Measurements from ENCODE around the gene KLHL18. TPM values are rescaled to one million over a fixed set of nuclear protein-coding genes. Genes with fewer than 3 reads are reported as not detected.
"Not testable (repeated sequence)": the region's sequence is repeated elsewhere in the genome, so short reads cannot be mapped to it uniquely, and the experiment has no call there.

The KLHL18 gene
- total RNA-seq, 1 donor from 2014 or later = 30.2 TPM

DNA sequence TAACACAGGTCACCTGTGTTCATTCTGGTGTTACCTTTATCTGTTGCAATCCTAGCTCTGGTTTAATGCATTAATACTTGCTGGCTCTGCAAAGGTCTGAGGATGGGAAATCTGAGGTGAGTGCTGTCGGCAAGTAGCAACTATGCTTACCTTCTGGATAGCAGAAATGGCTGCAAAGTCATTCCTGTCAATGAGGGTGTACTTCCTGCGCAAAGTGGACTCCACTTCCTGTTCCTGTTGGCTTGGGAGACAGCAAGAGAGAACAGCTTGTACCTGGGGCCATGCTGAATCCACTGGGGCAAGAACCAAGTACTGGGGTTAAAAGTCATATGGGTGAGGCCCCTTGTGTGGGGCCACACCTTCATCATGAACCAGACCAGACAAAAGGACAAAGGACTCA lies 37.5 kb upstream of the KLHL18 start:
- TF ChIP-seq, protein P1, sequence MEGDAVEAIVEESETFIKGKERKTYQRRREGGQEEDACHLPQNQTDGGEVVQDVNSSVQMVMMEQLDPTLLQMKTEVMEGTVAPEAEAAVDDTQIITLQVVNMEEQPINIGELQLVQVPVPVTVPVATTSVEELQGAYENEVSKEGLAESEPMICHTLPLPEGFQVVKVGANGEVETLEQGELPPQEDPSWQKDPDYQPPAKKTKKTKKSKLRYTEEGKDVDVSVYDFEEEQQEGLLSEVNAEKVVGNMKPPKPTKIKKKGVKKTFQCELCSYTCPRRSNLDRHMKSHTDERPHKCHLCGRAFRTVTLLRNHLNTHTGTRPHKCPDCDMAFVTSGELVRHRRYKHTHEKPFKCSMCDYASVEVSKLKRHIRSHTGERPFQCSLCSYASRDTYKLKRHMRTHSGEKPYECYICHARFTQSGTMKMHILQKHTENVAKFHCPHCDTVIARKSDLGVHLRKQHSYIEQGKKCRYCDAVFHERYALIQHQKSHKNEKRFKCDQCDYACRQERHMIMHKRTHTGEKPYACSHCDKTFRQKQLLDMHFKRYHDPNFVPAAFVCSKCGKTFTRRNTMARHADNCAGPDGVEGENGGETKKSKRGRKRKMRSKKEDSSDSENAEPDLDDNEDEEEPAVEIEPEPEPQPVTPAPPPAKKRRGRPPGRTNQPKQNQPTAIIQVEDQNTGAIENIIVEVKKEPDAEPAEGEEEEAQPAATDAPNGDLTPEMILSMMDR (IDR thresholded peaks at IDR 0.05) = no peak
- Histone ChIP-seq H3K4me3 (no peak overlapping the region), H3K4me1 (no peaks in the 10 kb centered on the region), H3K36me3 (no peaks in the 10 kb centered on the region), H3K27me3 (ENCODE audit: low read depth) (no peaks in the 10 kb centered on the region), H3K9me3 (no peaks in the 10 kb centered on the region), H3K27ac (no peak overlapping the region)
- DNase-seq = peak; percentile 7
- intact Hi-C loops (cut with DNase I) = no loop called here
- ATAC-seq = no peak

DNA sequence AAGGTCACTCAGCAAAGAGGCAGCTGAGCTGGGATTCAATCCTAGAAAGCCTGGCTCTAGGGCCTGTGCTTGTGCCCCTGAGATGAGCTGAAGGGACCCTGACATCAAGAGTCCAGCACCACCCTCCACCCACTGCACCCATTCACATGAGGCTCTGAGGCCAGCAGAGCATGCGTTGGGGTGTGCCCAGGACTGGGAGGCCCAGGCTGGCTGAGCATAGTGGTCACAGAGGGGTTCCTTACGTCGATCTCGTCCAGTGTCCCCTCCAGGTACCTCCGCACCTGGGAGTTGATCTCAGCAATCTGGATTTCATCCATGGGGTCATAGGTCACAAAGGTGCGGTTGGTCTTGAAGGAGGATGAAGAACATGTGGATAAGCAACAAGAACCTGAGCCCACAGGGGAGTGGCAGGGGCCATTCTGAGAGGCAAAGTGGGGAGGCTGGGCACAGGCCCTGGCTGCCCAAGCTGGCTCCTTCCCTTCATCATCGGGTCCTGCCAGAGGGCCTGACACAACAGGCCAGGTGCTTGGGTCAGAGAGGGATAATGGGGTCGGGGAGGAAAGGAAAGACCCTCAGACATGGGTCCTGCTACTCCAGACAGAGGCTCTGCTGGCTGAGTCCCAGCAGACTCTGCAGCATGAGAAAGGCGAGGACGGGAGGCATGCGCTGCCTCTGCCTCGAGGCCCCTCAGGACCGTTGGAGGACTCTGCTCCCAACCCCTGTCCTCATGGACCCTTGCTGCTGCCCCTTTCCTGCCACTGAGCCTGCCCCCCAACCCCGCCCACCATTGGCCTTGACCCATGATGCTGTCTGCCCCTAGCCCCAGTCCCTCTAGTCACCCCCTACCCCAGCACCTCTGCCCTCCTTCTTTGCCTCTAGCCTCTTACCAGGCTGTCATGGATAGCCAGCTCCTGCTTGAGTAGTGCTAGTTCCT lies 35.3 kb upstream of the KLHL18 start:
- H3K9me3 ChIP-seq = no peaks in the 10 kb centered on the region
- TF ChIP-seq, protein P1 (IDR thresholded peaks at IDR 0.05) = no peak
- H3K4me3 ChIP-seq = no peak overlapping the region
- peak; percentile 14 for DNase-seq
- H3K27me3 ChIP-seq (ENCODE audit: low read depth) = no peaks in the 10 kb centered on the region
- H3K36me3 ChIP-seq = no peaks in the 10 kb centered on the region
- no peaks in the 10 kb centered on the region for H3K4me1 ChIP-seq
- H3K27ac ChIP-seq = no peak overlapping the region
- intact Hi-C loops (cut with DNase I) = no loop called here
- ATAC-seq = no peak

DNA sequence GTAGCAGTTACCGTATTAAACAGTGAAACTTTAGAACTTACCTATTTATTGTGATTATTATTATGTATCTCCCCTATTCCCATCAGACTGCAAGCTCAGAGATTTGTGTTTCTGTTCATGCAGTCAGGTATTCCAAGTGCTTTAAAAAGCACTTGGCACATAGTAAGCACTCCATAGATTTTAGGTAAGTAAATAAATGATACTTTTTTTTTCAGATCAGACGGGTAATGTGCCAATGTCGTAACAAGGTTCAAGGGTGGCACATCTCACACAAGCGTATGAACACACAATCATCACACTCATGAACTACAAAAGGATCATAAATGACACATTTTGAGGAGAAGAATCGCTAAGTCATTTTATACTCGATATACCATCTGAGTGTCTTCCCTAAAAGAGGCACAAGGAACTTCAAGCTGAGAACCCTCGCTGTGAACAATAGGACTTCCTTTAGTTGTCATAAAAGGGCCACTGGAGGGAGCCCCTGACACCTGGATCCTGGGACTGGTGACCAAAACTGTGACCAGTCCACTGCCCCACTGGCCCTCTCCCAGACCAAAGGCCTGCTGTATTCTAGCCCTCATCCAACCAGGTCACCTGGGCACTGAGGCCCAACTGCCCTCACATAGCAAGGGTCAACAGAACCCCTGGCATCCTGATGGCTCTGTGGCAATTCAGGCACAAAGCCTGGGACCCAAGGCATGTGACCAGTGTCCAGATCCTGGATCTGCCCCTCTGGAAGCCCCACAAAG lies 32.3 kb upstream of the KLHL18 start:
- Histone ChIP-seq H3K4me3 (no peak overlapping the region), H3K4me1 (no peaks in the 10 kb centered on the region), H3K36me3 (no peaks in the 10 kb centered on the region), H3K27me3 (ENCODE audit: low read depth) (no peaks in the 10 kb centered on the region), H3K27ac (no peak overlapping the region), H3K9me3 (no peaks in the 10 kb centered on the region)
- TF ChIP-seq, protein P1 (IDR thresholded peaks at IDR 0.05) = peak; percentile 55
- intact Hi-C loops (cut with DNase I) = no loop called here
- ATAC-seq = peak; percentile 86 to 90
- DNase-seq = peak; percentile 63

DNA sequence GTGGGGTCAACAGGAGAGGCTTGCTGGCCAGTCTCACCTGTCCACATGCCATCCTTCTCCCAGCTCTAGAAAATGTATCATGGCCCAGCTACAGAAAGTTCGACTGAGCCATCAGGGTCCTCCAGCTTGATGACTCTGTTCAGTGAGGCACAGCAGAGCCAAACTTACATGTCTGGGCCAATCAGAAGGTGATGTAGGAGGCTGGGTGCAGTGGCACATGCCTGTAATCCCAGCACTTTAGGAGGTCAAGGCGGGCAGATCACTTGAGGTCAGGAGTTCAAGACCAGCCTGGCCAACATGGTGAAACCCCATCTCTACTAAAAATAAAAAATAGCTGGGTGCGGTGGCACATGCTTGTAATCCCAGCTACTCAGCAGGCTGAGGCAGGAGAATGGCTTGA lies 31.7 kb upstream of the KLHL18 start:
- H3K4me1 ChIP-seq; intact Hi-C loops (cut with DNase I); ATAC-seq; H3K4me3 ChIP-seq; H3K27ac ChIP-seq; H3K36me3 ChIP-seq; H3K9me3 ChIP-seq; H3K27me3 ChIP-seq (ENCODE audit: low read depth): not testable (repeated sequence)
- DNase-seq = peak; percentile 1

DNA sequence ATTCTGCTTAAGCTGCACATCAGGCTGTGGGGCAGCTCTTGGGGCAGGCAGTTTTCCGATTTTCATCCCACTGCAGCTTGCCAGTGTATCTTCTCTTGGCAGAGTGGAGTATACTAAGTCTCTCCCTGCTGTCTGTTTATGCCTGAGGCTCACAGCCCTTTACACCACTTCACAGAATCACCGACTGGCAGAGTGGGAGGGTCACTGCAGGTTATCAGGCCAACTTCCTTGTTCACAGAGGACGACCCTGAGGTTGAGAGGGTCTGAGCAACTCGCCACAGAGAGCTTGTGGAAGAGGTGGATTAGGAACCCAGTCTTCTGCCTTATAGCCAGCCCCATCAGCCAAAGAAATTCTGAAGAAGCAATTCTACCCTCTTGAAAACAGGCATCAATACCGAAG lies 31.1 kb upstream of the KLHL18 start:
- intact Hi-C loops (cut with DNase I) = no loop called here

DNA sequence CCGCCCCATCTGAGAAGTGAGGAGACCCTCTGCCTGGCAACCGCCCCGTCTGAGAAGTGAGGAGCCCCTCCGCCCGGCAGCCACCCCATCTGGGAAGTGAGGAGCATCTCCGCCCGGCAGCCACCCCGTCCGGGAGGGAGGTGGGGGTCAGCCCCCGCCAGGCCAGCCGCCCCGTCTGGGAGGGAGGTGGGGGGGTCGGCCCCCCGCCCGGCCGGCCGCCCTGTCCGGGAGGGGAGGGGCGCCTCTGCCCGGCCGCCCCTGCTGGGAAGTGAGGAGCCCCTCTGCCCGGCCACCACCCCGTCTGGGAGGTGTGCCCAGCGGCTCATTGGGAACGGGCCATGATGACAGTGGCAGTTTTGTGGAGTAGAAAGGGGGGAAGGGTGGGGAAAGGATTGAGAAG lies 26.4 kb upstream of the KLHL18 start:
- H3K4me3 ChIP-seq; H3K9me3 ChIP-seq; H3K36me3 ChIP-seq; H3K27me3 ChIP-seq (ENCODE audit: low read depth); H3K27ac ChIP-seq; ATAC-seq; intact Hi-C loops (cut with DNase I); H3K4me1 ChIP-seq: not testable (repeated sequence)
- peak; percentile 1 for DNase-seq

More for the DNA sequence above, 31.1 kb upstream of the KLHL18 start:
- Histone ChIP-seq H3K36me3 (no peaks in the 10 kb centered on the region), H3K4me3 (no peak overlapping the region), H3K27ac (no peak overlapping the region), H3K4me1 (no peaks in the 10 kb centered on the region), H3K9me3 (no peaks in the 10 kb centered on the region), H3K27me3 (ENCODE audit: low read depth) (no peaks in the 10 kb centered on the region)
- ATAC-seq (no peak), DNase-seq (peak; percentile 3)
- TF ChIP-seq, protein P1 (IDR thresholded peaks at IDR 0.05) = no peak
